GM12878 (cell line): ENCODE data around the gene ADM2. TPM values are rescaled to one million over a fixed set of nuclear protein-coding genes. Genes with fewer than 3 reads are reported as not detected.

Source experiments
- BCL11A ChIP-seq: IDR thresholded peaks from 2 replicates; pipeline ENCODE4 v1.6.1; 2011; ENCODE audit warnings: low read depth, low read length
- CBX5 ChIP-seq: sonication (generic); IDR thresholded peaks from 2 replicates; pipeline ENCODE4 v1.6.1; 2016; ENCODE audit warnings: low read depth, moderate library complexity, mild to moderate bottlenecking, inconsistent platforms
- CEBPB ChIP-seq, 2 experiments: fragments of 150-350 bp in 1 of 2; IDR thresholded peaks; 2 replicates each; pipeline ENCODE4 v1.6.1; 2012 to 2014; ENCODE audit warnings: low read depth in 2 of 2, low read length in 2 of 2, borderline replicate concordance in 1 of 2, inconsistent platforms in 1 of 2
- GATAD2B ChIP-seq: fragments of 450-650 bp; conservative IDR thresholded peaks from 2 replicates; pipeline ENCODE4 v1.6.1; 2017; ENCODE audit warnings: low read depth, mild to moderate bottlenecking, moderate library complexity
- HDGF ChIP-seq: fragments of 450-650 bp; IDR thresholded peaks from 2 replicates; pipeline ENCODE4 v1.6.1; 2016; ENCODE audit warnings: antibody characterized with exemption
- MEF2A ChIP-seq: IDR thresholded peaks from 2 replicates; pipeline ENCODE4 v1.6.1; 2011; ENCODE audit warnings: low read depth, mild to moderate bottlenecking, low read length, moderate library complexity; ENCODE audit not compliant: insufficient read depth
- MEF2B ChIP-seq: fragments of 450-650 bp; IDR thresholded peaks from 2 replicates; pipeline ENCODE4 v1.6.1; 2018; ENCODE audit warnings: mild to moderate bottlenecking, moderate library complexity; ENCODE audit not compliant: partially characterized antibody, poor library complexity, severe bottlenecking
- MYB ChIP-seq: fragments of 150-350 bp; IDR thresholded peaks from 2 replicates; pipeline ENCODE4 v1.6.1; 2014; ENCODE audit warnings: mild to moderate bottlenecking, low read depth, low read length, borderline replicate concordance
- MYC ChIP-seq: IDR thresholded peaks from 2 replicates; pipeline ENCODE4 v1.6.1; 2011; ENCODE audit warnings: mild to moderate bottlenecking, low read length, moderate library complexity, inconsistent platforms; ENCODE audit not compliant: insufficient read depth, insufficient replicate concordance, insufficient read length, severe bottlenecking
- NBN ChIP-seq: fragments of 450-650 bp; IDR thresholded peaks from 2 replicates; pipeline ENCODE4 v1.6.1; 2016
- NFYB ChIP-seq: IDR thresholded peaks from 2 replicates; pipeline ENCODE4 v1.6.1; 2011; ENCODE audit warnings: low read depth, mild to moderate bottlenecking, low read length, improper control_type of control experiment, moderate library complexity; ENCODE audit not compliant: insufficient read depth
- POLR2A ChIP-seq: IDR thresholded peaks from 2 replicates; pipeline ENCODE4 v1.6.1; 2011; ENCODE audit warnings: low read depth, mild to moderate bottlenecking, low read length
- POLR2AphosphoS2 ChIP-seq: IDR thresholded peaks from 2 replicates; pipeline ENCODE4 v1.6.1; 2011; ENCODE audit warnings: low read depth, mild to moderate bottlenecking, low read length, improper control_type of control experiment, moderate library complexity
- POU2F2 ChIP-seq: IDR thresholded peaks from 3 replicates; pipeline ENCODE4 v1.6.1; 2011; ENCODE audit warnings: low read depth, mild to moderate bottlenecking, low read length, borderline replicate concordance
- PRDM15 ChIP-seq: fragments of 450-650 bp; formaldehyde crosslinking; IDR thresholded peaks from 2 replicates; pipeline ENCODE4 v1.4.0; 2020; ENCODE audit warnings: mild to moderate bottlenecking, moderate library complexity
- RAD21 ChIP-seq: IDR thresholded peaks from 2 replicates; pipeline ENCODE4 v1.6.1; 2011; ENCODE audit warnings: mild to moderate bottlenecking, low read depth, low read length, moderate library complexity; ENCODE audit not compliant: insufficient read depth
- RELA ChIP-seq: fragments of 450-650 bp; IDR thresholded peaks from 2 replicates; pipeline ENCODE4 v1.8.0; 2014; ENCODE audit warnings: borderline replicate concordance; ENCODE audit not compliant: partially characterized antibody
- RUNX3 ChIP-seq: IDR thresholded peaks from 2 replicates; pipeline ENCODE4 v1.6.1; 2012; ENCODE audit warnings: low read length, inconsistent platforms
- SRF ChIP-seq, 2 experiments: IDR thresholded peaks; 2 replicates each; pipeline ENCODE4 v1.6.1; 2011; ENCODE audit warnings: low read depth in 2 of 2, low read length in 2 of 2, mild to moderate bottlenecking in 1 of 2, moderate library complexity in 1 of 2
- polyA plus RNA-seq, 11 experiments: library from polyadenylated mRNA; depleted of rRNA in 4 of 11; unstranded in 6 of 11; stranded (reverse) in 5 of 11; fragments of >200 nt; fragmentation: Nextera tagmentation in 4 of 11; fragmentation: Illumina TruSeq in 1 of 11; extraction: Ambion mirVana in 4 of 11; extraction: Trizol in 1 of 11; gene quantifications; 1 replicate in 1 of 11; 2 replicates in 10 of 11; pipeline versions ENCODE4 v1.2.1 to v1.2.3, GENCODE V29; 2011 to 2016; ENCODE audit warnings: inconsistent platforms in 2 of 11, missing spikeins in 2 of 11, low read depth in 1 of 11
- total RNA-seq, 4 experiments: library from RNA; depleted of rRNA in 3 of 4; stranded (reverse); fragments of >200 nt in 3 of 4; fragmentation: Illumina TruSeq in 1 of 4; extraction: Trizol in 1 of 4; gene quantifications; 2 replicates each; pipeline versions ENCODE4 v1.2.1 to v1.2.3, GENCODE V29; 2013 to 2021
- TF ChIP-seq, protein P1 (sequence below): IDR thresholded peaks from 2 replicates; pipeline ENCODE4 v1.6.1; 2011; ENCODE audit warnings: mild to moderate bottlenecking, low read depth, low read length, moderate library complexity; ENCODE audit not compliant: insufficient replicate concordance
- TF ChIP-seq, protein P2 (sequence below): fragments of 150-350 bp; IDR thresholded peaks from 2 replicates; pipeline ENCODE4 v1.6.1; 2016; ENCODE audit warnings: low read depth, low read length

ADM2 gene
- total and polyA plus RNA-seq, 10 of the 15 experiments (the other 5 are each of a cell fraction or from before 2014, with no cell fraction given): 0.02 to 0.33 (median 0.12) TPM; not detected in 2

GRCh38 chr22:50529416-50529896 is 48.1 kb downstream of the ADM2 start (continued):
- no peak for TF ChIP-seq PRDM15 (CRISPR knock-in tag)
- no peak for TF ChIP-seq RELA
- 0 out of 2 replicates have a peak, but pooled peaks have one; percentile 54 for TF ChIP-seq HDGF
- 0 out of 3 replicates have a peak, but pooled peaks have one; percentile 5 for TF ChIP-seq POU2F2
- TF ChIP-seq MEF2A: no peak
- TF ChIP-seq RUNX3: no peak
- no peak for TF ChIP-seq MYC
- TF ChIP-seq POLR2AphosphoS2: peak; percentile 76
- no peak for TF ChIP-seq RAD21
- no peak for TF ChIP-seq MYB
- no peak for TF ChIP-seq NFYB
- no peak for TF ChIP-seq SRF (IDR thresholded peaks at IDR 0.05; ENCODE audit: low read depth in 2 of 2, low read length in 2 of 2)
- TF ChIP-seq, protein P1, sequence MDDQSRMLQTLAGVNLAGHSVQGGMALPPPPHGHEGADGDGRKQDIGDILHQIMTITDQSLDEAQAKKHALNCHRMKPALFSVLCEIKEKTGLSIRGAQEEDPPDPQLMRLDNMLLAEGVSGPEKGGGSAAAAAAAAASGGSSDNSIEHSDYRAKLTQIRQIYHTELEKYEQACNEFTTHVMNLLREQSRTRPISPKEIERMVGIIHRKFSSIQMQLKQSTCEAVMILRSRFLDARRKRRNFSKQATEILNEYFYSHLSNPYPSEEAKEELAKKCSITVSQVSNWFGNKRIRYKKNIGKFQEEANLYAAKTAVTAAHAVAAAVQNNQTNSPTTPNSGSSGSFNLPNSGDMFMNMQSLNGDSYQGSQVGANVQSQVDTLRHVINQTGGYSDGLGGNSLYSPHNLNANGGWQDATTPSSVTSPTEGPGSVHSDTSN: no peak
- TF ChIP-seq, protein P2, sequence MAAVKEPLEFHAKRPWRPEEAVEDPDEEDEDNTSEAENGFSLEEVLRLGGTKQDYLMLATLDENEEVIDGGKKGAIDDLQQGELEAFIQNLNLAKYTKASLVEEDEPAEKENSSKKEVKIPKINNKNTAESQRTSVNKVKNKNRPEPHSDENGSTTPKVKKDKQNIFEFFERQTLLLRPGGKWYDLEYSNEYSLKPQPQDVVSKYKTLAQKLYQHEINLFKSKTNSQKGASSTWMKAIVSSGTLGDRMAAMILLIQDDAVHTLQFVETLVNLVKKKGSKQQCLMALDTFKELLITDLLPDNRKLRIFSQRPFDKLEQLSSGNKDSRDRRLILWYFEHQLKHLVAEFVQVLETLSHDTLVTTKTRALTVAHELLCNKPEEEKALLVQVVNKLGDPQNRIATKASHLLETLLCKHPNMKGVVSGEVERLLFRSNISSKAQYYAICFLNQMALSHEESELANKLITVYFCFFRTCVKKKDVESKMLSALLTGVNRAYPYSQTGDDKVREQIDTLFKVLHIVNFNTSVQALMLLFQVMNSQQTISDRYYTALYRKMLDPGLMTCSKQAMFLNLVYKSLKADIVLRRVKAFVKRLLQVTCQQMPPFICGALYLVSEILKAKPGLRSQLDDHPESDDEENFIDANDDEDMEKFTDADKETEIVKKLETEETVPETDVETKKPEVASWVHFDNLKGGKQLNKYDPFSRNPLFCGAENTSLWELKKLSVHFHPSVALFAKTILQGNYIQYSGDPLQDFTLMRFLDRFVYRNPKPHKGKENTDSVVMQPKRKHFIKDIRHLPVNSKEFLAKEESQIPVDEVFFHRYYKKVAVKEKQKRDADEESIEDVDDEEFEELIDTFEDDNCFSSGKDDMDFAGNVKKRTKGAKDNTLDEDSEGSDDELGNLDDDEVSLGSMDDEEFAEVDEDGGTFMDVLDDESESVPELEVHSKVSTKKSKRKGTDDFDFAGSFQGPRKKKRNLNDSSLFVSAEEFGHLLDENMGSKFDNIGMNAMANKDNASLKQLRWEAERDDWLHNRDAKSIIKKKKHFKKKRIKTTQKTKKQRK: no peak
- TF ChIP-seq CEBPB (IDR thresholded peaks at IDR 0.05; ENCODE audit: borderline replicate concordance in 1 of 2, low read depth in 2 of 2, low read length in 2 of 2): no peak
- no peak for TF ChIP-seq GATAD2B
- TF ChIP-seq CBX5: no peak
- TF ChIP-seq NBN: 0 out of 2 replicates have a peak, but pooled peaks have one; percentile 28
- TF ChIP-seq MEF2B: no peak
- TF ChIP-seq BCL11A: no peak
- TF ChIP-seq POLR2A: no peak
